HT-29 (cell line): ENCODE measurements around the gene DAAM1. TPM values are rescaled to one million over a fixed set of nuclear protein-coding genes. Genes with fewer than 3 reads are reported as not detected.
A peak's percentile ranks its signal among the peaks of the same experiment; 100 is the strongest.

Source experiments
- DNase-seq: peaks from one replicate; pipeline ENCODE4 v3.0.0-alpha.2; 2015; ENCODE audit warnings: low spot score
- total RNA-seq: library from RNA; depleted of rRNA; stranded (reverse); fragments of >200 nt; shearing (Covaris generic); gene quantifications from 2 replicates; pipeline ENCODE4 v1.2.3, GENCODE V29; 2014

The DAAM1 gene
- total RNA-seq, 1 experiment from 2014 or later, result 2.6 TPM

DNA sequence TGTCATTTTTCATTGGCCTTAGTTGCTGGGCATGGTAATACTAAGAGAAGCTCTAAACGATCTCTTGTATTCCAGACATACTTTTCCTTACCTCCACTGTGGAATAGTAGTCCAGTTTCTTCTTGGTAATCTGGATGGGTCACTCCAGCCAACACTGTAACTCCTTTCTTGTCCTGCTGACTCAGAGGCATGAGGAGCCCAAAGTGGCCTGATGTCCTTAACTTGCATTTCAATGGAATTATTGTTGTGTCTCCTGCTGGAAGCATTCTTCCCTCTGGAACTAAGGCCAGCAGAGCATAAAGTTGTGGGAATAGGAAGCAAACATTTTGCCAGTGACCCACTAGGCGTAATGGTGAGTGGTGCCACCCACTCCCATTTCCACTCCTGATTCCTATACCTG lies 33.1 kb downstream of the DAAM1 start:
- no peak for DNase-seq

DNA sequence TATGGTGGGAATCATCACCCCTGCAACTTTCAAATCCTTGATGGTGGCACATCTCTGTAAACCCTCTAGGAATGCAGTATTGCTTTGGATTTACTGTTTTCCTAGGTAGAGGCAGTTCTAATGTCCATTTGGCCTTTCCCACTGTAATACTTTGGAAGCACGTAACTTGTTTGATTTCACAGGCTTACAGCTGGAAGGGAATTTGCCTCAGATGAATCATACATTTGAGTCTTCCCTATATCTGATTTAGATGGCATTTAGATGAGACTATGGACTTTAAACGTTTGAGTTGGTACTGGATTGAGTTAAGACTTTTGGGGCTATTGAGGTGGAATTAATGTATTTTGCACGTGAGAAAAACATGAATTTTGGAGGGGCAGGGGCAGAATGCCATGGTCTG lies 35.9 kb downstream of the DAAM1 start:
- DNase-seq, result no peak

DNA sequence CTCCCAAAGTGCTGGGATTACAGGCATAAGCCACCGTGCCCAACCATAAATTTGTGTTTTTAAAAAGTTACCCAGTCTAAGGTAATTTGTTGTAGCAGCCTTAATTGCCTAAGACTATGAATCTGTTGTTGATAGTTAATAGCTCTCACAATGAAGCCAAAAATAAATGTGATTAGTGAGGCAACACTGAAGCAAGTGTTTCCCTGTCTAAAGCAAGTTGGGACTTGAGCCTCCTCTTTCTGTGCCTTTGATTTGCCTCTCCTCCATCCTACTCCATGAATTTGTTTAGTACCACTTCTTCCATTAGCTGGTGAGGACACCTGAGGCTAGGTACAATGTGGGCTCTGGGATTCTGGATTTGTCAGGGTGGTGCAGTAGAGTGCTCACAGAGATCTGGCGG lies 36.8 kb downstream of the DAAM1 start:
- DNase-seq, result no peak

DNA sequence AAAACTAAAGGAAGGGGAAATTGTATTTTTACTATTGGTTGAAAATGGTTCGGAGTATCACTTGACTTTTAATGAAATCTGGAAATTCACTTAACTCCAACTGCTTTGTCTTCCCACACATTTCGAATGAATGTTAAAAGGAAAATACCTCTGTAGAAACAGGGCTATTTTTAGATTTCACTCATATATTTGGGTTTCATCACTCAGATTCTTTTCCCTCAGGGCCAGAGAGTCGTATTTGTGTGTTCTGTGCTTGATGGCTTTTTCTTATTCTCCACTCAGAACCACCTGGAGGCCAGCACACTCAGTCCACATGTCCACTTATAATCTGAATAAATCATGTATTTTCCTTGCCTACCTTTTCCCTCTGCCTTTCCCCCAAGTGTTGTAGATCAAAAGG lies 40.0 kb downstream of the DAAM1 start:
- DNase-seq, result no peak

DNA sequence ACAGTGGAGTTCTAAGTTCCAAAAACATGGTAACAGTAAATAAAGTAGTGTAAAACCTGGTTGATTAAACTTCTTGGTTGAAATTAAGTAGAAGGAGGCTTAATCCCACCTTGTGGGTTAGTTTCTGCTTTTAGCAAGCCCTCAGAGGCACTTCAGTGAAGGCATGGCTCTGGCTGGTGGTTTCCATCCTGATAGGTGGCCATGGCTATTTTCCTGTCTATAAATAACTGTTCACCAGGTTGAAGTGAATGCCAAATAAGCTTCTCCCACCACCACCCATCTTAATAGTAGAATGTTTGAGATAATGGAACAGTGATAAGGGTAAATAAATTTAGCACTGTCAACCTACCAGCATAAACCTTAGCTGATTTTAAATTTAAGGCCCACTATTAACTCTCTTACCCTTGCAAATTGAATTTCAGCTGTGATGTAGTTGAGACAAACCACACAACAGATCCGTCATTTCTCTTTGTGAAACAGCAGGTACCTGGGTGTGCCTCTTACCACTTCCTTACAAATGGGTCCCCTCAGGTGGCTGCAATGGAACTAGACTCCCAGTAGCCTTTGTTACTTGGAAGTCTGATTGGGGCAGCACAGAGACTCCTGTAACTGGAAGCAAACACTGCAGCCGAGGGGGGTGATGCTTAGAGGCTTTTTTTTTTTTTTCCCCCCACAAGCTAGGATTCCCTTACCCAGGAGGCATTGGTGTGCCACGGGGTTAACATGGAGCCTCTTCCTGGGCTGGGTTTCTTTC lies 41.4 kb downstream of the DAAM1 start:
- no peak for DNase-seq

DNA sequence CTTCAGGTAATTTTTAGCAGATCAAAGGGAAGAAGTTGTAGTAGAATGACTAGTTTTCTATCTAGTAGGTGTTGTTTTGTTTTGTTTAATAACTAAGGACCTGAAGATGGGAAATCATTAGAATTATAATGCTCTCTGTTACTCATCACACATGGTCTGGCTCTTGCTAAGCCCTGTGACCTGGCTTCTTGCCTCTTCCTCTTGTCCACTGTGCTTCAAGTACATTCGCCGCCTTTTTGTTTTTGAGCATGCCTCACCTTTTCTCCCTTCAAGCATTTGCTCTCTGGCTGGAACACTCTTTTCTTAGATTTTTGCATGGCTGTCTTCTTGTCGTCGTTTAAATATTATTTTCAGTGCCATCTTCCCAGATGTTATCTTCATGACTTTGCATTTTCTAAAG lies 47.7 kb downstream of the DAAM1 start:
- no peak for DNase-seq

DNA sequence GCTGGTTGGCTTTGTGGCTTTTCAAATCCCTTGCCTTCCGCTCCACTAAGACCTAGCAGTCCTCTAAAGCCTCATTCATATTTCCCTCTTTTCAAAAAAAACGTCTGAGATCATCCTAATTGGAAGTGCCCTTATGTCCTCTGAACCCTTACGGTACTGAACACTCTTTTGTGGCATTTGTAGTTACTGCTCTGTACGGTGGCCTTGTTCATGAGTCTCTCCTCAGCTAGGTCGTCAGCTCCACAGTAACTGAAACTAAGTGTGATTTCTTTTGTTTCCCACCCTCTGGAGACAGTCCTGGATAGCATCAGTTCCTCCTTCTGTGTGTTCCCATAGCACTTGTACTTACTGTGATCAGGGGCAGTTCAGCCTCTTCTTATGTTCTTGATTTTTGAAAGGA lies 49.7 kb downstream of the DAAM1 start:
- no peak for DNase-seq

DNA sequence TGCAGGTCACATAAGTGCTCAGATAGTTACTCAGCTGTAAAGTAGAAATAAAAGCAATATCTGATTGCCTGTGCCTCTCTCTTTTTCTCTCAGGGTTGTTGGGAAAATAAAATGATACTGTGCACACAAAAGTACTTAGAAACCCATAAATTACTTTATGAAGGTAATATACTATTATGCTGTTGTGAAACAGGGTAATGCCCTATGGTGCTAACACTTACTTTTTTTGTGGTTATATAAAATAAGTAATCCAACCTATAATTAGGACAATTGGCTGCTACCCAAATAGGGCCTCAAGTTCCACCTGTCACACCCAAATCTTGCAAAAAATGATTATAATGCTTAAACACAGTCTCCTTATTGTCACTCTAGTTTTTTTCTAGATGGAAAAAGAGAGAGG lies 50.6 kb downstream of the DAAM1 start:
- DNase-seq, result no peak

DNA sequence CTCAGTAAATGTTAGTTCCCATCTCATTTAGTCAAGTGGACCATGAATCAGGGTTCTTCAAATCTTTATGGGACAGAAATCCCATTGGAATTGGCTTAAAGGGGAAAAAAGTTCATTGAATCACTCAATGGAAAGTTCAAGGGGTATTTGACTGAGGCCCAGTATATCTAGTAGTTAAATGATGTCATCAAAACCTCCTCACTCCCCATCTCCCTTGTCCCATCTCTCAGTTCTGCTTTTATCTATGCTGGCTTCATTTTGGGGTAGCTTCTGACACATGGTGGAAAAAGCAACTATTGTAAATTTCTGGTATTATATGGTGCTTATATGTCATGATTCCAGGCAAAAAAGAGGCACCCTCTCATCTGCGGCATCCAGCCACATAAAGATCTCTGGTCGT lies 51.9 kb downstream of the DAAM1 start:
- no peak for DNase-seq

DNA sequence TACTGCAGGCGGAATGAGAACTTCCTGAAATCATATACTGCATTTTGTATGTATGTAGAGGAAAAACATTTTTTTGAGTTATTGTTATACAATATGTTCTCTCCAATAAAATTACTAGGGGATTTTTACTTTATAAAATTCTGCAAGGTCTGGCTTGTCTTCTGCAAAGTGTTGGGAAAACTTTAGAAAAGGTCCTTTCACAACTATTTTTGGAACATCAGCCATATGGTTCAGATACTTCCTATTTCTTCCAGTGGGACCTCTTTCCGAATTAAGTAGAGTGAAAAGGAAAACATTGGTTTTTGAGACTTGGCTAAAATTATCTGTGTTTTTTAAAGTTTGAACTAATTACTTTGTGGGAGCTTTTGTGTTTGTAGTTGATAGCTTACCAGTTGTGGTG lies 52.7 kb downstream of the DAAM1 start:
- DNase-seq, result no peak

DNA sequence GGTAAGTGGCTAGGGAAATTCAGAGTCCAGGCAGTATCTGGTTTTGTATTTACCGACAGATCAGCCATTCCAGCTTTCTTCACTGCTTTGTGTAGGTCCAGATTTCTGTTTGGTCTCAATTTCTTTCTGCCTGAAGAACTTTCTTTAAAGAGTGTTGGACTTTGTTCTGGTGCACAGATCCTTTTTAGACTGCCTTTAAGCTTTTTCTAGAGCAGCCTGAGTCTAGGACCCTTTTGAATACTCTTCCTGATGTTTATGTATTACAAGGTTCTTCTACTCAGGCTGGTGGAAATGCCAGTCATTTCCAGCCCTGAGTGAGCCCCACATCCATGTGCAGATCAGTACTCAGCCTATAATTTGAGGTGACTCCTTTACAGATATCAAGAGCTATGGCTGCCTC lies 54.7 kb downstream of the DAAM1 start:
- no peak for DNase-seq

DNA sequence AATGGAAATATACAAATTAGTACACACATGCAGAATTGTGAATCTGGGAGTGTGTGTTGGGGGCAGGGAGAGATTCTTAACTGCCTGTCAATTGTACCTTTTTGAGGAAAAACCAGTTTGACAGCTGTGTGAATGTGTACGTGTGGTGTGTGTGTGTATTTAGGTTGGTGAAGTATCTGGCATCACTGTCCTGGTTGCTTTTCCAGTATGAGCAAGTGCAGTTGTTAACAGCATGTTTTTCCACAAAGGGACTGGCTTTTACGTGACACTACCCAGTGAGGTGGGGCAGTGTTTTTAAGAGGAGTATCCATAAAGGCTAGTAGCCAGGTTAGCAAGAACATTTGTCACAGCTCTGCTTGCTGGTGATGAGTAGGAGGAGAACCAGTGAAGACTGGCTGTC lies 56.1 kb downstream of the DAAM1 start:
- DNase-seq, result peak; percentile 6

DNA sequence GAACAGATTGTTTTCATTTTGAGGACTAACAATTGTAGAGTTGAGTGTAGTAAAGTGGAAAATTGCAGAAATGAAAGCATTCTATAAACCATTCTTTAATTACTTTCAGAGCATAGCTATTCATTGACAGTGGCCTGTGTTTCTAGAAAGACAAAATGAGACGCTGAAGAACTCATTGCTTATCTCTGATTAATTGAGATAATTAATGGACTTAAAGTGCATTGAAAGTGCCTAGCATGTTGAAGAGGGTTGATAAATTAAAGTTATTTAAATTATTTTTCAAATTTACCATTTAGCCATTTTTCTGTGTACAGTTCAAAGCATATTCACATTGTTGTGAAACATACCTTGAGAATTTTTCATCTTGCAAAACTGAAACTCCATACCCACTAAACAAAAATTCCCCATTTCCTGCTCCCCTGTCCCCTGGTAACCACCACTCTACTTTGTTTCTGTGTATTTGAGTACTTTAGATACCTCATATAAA lies 57.4 kb downstream of the DAAM1 start:
- no peak for DNase-seq

DNA sequence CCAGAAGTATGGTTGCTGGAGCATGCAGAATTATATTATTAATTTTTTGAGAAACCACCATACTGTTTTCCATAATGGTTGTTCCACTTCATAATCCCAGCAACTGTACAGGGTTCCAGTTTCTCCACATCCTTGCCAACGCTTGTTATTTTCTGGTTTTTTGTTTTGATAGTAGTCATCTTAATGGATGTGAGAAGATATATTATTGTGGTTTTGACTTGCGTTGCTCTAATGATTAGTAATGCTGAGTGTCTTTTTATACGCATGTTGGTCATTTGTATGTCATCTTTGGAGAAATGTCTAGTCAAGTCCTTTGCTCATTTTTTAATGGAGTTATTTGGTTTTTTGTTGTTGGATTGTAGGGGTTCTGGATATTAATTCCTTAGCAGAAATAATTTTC lies 58.1 kb downstream of the DAAM1 start:
- DNase-seq, result no peak

DNA sequence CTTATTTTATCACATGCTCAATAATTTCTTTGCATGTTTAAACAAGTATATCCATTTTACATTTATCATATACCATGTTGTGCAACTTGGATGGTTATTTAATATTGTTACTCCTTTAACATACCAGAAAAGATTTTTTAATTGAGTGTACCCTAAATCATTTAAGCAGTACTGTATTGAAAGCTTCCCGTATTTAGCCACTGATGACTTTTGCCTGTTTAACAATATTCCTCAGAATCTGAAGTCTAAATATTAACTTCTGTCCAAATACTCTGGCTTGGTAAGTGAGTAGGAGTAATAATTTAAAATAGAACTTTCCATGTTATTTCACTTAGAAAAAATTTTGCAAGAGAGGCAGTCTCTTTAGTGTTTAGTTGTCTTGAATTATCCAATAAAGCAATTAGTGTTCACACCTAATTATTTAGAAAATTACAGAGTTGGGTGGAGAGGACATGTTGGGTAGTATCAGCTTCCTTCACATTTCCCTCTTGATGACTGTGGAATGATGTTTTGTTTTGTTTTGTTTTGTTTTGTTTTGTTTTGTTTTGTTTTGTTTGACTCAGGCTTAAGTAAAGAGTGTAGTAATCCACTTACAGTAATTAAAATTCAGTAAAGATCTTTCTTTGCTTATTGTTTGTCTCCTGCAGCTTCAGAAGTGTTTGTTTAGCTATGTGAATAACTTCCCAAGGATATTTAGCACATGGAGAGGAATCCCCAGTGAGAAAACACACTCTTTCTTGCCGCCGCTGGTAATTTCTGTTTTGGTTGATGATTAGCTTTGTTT lies 59.5 kb downstream of the DAAM1 start:
- no peak for DNase-seq

DNA sequence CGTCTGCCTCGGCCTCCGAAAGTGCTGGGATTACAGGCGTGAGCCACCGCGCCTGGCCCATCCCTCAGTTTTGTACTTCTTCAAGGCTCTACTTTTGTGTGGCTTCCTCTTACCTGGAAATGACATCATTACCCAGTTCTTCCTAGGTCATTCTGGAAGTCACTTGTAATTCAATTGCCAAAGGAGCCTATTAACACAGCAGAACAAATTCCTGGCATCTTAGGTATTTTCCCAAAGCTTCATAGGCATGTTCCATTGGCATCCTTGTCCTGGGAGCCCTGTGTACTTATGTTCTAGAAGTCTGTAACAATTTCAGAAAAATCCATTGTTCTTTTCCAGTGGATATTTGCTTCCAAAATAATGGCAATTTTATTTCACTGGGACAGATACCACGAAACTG lies 60.6 kb downstream of the DAAM1 start:
- no peak for DNase-seq

DNA sequence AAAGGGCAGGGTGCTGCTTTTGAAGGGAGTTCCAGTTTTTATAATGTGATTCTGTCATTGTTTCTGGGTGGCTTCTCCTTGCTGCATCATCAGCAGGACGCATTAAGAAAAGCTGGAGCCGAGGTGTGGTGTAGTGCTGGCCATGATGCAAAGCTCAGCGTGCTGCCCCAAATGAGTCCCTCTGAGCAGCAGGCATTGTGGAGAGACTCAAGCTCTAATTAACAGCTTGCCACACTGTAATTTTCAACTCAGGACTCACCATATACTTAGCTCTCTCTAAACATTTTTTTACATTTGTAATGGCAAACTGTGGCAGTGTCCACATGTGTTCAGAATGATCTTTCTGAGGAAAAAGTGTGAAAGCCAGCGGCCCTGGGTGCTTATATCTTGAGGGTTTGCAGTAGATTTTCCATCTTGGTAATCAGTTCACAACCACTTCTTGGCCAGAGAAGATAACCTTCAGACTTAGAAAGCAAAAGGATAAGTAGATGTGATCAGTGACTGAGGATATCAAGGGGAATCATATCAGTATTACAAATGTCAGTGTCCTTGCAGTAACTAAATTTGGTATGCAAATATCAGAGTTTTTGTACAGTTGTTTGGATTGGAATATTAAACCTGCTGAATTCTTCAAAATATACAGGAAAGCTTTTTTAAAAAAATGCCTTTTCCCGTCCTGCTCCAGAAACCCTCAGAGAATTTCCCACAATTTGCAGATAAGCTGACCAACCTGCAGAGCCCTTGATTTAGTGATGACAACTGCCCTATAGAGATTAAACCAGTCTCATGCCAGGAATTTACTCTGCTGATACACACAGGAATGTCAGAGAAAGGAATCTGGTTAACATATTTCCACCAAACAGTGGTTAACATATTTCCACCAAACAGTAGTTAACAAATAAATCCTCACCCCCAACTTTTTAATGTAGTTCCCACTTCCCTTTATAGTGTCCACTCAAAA lies 63.6 kb downstream of the DAAM1 start:
- DNase-seq, result no peak

DNA sequence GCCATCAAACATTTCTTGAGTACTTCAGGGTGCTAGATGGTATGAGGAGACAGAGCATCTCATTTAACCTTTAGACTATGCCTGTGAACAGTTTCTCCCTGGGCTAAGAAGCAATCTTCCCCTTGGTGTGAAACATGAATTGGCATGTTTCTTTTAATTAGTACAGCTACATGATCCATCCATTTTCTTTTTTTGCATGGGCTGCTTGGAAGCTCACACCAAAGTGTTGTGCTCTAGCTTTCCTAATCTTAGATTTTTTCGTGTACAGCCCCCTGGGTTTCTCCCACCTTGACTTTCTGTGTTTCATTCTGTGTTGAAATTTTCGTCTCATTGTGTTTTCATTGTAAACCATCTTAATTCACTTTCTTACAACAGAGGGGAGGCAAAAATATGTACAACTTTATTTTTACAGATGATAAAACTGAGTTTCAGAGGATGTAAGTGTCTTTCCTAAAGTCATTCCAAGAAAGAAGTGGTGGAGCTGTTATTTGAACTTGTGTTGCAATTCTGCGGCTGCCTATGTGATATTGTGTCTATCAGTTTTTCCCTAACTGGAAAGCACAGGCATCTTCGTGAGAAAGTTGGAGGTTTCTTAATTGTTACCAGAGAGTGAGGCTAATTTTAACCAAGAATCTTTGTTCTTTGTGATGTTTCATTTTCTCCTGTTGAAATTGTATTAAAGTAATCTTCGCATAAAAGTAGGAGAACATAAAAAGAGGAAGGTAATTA lies 64.5 kb downstream of the DAAM1 start:
- no peak for DNase-seq

DNA sequence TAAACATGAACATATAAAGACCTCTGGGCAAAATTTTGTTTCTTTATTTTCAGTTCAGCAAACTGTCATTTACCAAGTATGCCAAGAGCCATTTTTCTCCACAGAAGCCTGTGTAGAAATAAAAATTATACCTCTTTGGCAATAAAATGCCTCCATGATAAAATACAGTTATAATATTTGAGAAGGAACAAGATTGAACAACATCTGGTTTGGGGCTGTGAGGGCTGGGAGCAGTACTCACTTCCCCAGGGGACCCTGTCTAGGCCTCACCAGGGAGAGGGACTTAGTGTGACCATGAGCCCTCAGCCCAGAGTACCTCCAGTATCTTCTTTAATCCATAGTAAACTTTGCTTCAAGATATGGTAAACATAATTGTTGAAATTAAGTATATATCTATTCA lies 65.1 kb downstream of the DAAM1 start:
- no peak for DNase-seq

DNA sequence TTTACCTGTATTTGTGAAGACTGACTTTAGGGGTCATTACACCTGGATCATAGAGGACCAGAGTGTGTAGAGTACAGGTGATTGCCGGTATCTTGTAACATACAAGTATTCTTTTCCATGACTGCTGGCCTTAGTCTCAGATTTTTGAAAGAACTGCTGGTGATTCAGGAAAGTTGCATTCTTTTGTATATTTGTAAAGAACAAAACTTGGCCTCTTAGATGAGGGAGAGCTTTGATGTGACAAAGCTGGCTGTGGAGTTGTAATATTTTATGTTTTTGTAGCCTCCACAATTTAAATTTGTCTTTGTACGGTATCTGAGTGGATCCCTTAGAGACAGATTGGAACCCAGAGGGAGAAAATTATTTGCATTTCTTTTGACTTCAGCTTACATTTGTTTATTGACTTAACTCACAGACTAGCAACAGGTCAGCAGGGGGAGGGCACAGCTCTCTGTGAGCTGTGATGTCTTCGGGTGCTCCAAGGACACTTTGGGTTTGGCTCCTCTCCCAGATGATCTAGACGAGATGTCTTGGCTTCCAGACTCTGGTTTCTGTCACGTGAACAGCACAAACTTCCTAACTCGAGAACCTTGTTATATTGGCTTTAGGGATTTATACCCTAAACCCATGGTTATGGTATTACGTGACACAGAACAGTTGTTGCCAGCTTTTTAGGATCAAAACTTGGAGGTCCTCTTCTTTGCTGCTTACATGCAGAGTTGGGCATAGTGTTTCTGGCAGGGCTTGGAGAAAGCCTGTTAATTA lies 65.9 kb downstream of the DAAM1 start:
- no peak for DNase-seq
